Testis (tissue), 3 donors: ENCODE results near the gene JMJD8. TPM values are rescaled to one million over a fixed set of nuclear protein-coding genes. Genes with fewer than 3 reads are reported as not detected.
A peak's percentile ranks its signal among the peaks of the same experiment; 100 is the strongest.

Experiments
- DNase-seq: peaks from one replicate; pipeline ENCODE4 v3.0.0-alpha.2; 2019
- H3K27ac ChIP-seq, 2 donors: fragments of 200-600 bp; sonication (generic); one replicate each; pipeline ENCODE4 v1.5.1; 2019
- H3K27me3 ChIP-seq: fragments of 200-600 bp; sonication (generic); one replicate; pipeline ENCODE4 v1.5.1; 2019
- H3K36me3 ChIP-seq: fragments of 200-600 bp; sonication (generic); one replicate; pipeline ENCODE4 v1.5.1; 2017; ENCODE audit warnings: low read depth; ENCODE audit errors: missing control alignments
- H3K4me1 ChIP-seq: fragments of 200-600 bp; sonication (generic); one replicate; pipeline ENCODE4 v1.5.1; 2019
- H3K4me3 ChIP-seq, 2 donors: fragments of 200-600 bp; sonication (generic); one replicate each; pipeline ENCODE4 v1.5.1; 2017 to 2019
- H3K9me3 ChIP-seq: fragments of 200-600 bp; sonication (generic); one replicate; pipeline ENCODE4 v1.5.1; 2017
- CTCF ChIP-seq, 3 experiments: fragments of 450-650 bp in 2 of 3; fragments of 200-600 bp in 1 of 3; sonication (generic) in 1 of 3; IDR thresholded peaks; one replicate each; pipeline ENCODE4 v1.5.1; 2016 to 2019; ENCODE audit warnings: antibody characterized with exemption in 3 of 3, mild to moderate bottlenecking in 2 of 3, moderate library complexity in 1 of 3
- POLR2A ChIP-seq: fragments of 450-650 bp; IDR thresholded peaks from one replicate; pipeline ENCODE4 v1.6.1; 2017; ENCODE audit warnings: antibody characterized with exemption, mild to moderate bottlenecking, moderate library complexity
- WGBS, 2 donors: methylation state at CpG; one replicate each; pipeline ENCODE4 v1.1.5; 2018; 5-methylcytosine and 5-hydroxymethylcytosine counted together
- intact Hi-C: fragments of 100-400 bp; cut with DNase I; formaldehyde crosslinking; loops from one replicate; pipeline ENCODE4 v1.15.1; 2023; ENCODE audit warnings: low total_unique reads
- polyA plus RNA-seq: library from polyadenylated mRNA; stranded (reverse); fragments of 350-450 nt; fragmentation: Illumina TruSeq; extraction: RNeasy Lipid Tissue Mini Kit (QIAGEN cat#74804); gene quantifications from one replicate; pipeline ENCODE4 v1.2.3, GENCODE V29; 2014; ENCODE audit warnings: low read depth, low replicate concordance; ENCODE audit not compliant: insufficient read depth
- total RNA-seq, 2 donors: library from RNA; depleted of rRNA; stranded (reverse); fragments of >200 nt; gene quantifications; one replicate each; pipeline ENCODE4 v1.2.3, GENCODE V29; 2016

Gene JMJD8
- total and polyA plus RNA-seq, 3 donors from 2014 or later, result 84.2 to 101 (median 95.5) TPM

- H3K36me3 ChIP-seq, result no peaks in the 10 kb centered on the region
- H3K27ac ChIP-seq, result peak overlapping the region in 1 of 2 donors; percentile 55
- no peaks in the 10 kb centered on the region for H3K9me3 ChIP-seq
- H3K4me1 ChIP-seq, result peaks cover 12% of the 10 kb centered on the region
- intact Hi-C loops, result loop anchor here (10.0 kb wide), 1 partner anchor 77 kb away; no protein-coding TSS in a partner anchor
- TF ChIP-seq CTCF (IDR thresholded peaks at IDR 0.05) (no peak), POLR2A (no peak)
- no peaks in the 10 kb centered on the region for H3K27me3 ChIP-seq
- WGBS, 2 donors, result 49 to 72% methylated on average over 12 to 35 of the region's 35 CpGs
- DNase-seq, result no peak
- no peak overlapping the region for H3K4me3 ChIP-seq
These were observed 22.8 kb downstream of the JMJD8 start for GRCh38 chr16:661184-661821.

- 24 to 37% methylated on average over 3 to 41 of the region's 43 CpGs for WGBS, 2 donors
- Histone ChIP-seq H3K9me3 (no peaks in the 10 kb centered on the region), H3K4me1 (peaks cover 12% of the 10 kb centered on the region), H3K27ac (peak overlapping the region; percentile 15 to 36), H3K27me3 (no peaks in the 10 kb centered on the region), H3K36me3 (no peaks in the 10 kb centered on the region), H3K4me3 (no peak overlapping the region)
- intact Hi-C loops, result loop anchor here (10.0 kb wide), 1 partner anchor 76 kb away; no protein-coding TSS in a partner anchor
- DNase-seq, result peak; percentile 94
- no peak for TF ChIP-seq POLR2A
- TF ChIP-seq CTCF (IDR thresholded peaks at IDR 0.05), result peak; percentile 44 to 57 (median 46)
These were observed 23.5 kb downstream of the JMJD8 start for GRCh38 chr16:660459-661183.

GRCh38 chr16:660132-660458 lies 24.0 kb downstream of the JMJD8 start:
- no peak for TF ChIP-seq POLR2A
- TF ChIP-seq CTCF (IDR thresholded peaks at IDR 0.05), result no peak
- H3K36me3 ChIP-seq, result no peaks in the 10 kb centered on the region
- intact Hi-C loops, result loop anchor here (10.0 kb wide), 1 partner anchor 75 kb away; no protein-coding TSS in a partner anchor
- peak overlapping the region; percentile 15 to 36 for H3K27ac ChIP-seq
- H3K4me3 ChIP-seq, result no peak overlapping the region
- no peaks in the 10 kb centered on the region for H3K9me3 ChIP-seq
- no peak for DNase-seq
- WGBS, 2 donors, result 40 to 61% methylated on average over 3 to 6 of the region's 6 CpGs
- peaks cover 12% of the 10 kb centered on the region for H3K4me1 ChIP-seq
- H3K27me3 ChIP-seq, result no peaks in the 10 kb centered on the region

GRCh38 chr16:659618-660017 lies 24.5 kb downstream of the JMJD8 start:
- no peak overlapping the region for H3K27ac ChIP-seq
- 80 to 85% methylated on average over 1 to 20 of the region's 20 CpGs for WGBS, 2 donors
- no peak overlapping the region for H3K4me3 ChIP-seq
- TF ChIP-seq CTCF (IDR thresholded peaks at IDR 0.05) (no peak), POLR2A (no peak)
- intact Hi-C loops, result loop anchor here (10.0 kb wide), 1 partner anchor 75 kb away; no protein-coding TSS in a partner anchor
- peaks cover 12% of the 10 kb centered on the region for H3K4me1 ChIP-seq
- H3K27me3 ChIP-seq, result no peaks in the 10 kb centered on the region
- H3K9me3 ChIP-seq, result no peaks in the 10 kb centered on the region
- H3K36me3 ChIP-seq, result no peaks in the 10 kb centered on the region
- DNase-seq, result no peak
